NCI-H345 (cell line): ENCODE measurements around the gene PDE7B.
"Not testable (repeated sequence)": the region's sequence is repeated elsewhere in the genome, so short reads cannot be mapped to it uniquely, and the experiment has no call there.

Source experiments
- DNase-seq: peaks from one replicate; lab custom pipeline; 2025; lab: John Stamatoyannopoulos, UW

PDE7B gene

GRCh38 chr6:135842618-135843392, 8.7 kb upstream of the PDE7B start:
- DNase-seq = no peak

- DNase-seq = no peak
Observed at GRCh38 chr6:135850882-135851281, 619 bp upstream of the PDE7B start.

GRCh38 chr6:135852746-135853145, 1.2 kb downstream of the PDE7B start:
- no peak for DNase-seq

GRCh38 chr6:135853227-135853626, 1.7 kb downstream of the PDE7B start:
- no peak for DNase-seq

- DNase-seq = no peak
Observed at GRCh38 chr6:135853986-135854385, 2.5 kb downstream of the PDE7B start.

- DNase-seq = no peak
Observed at GRCh38 chr6:135854799-135855198, 3.3 kb downstream of the PDE7B start.

- no peak for DNase-seq
Observed at GRCh38 chr6:135858931-135859330, 7.4 kb downstream of the PDE7B start.

GRCh38 chr6:135860361-135860760, 8.9 kb downstream of the PDE7B start:
- DNase-seq = no peak

GRCh38 chr6:135861189-135861588, 9.7 kb downstream of the PDE7B start:
- DNase-seq = no peak

GRCh38 chr6:135864929-135865328, 13.4 kb downstream of the PDE7B start:
- DNase-seq = not testable (repeated sequence)

GRCh38 chr6:135866445-135867123, 15.1 kb downstream of the PDE7B start:
- DNase-seq = no peak

GRCh38 chr6:135867332-135867731, 15.8 kb downstream of the PDE7B start:
- DNase-seq = no peak

GRCh38 chr6:135869857-135870256, 18.4 kb downstream of the PDE7B start:
- DNase-seq = no peak

GRCh38 chr6:135870722-135871121, 19.2 kb downstream of the PDE7B start:
- DNase-seq = no peak

GRCh38 chr6:135871296-135871695, 19.8 kb downstream of the PDE7B start:
- DNase-seq = no peak

GRCh38 chr6:135871878-135872277, 20.4 kb downstream of the PDE7B start:
- DNase-seq = no peak

- DNase-seq = no peak
Observed at GRCh38 chr6:135875446-135875845, 23.9 kb downstream of the PDE7B start.

GRCh38 chr6:135876058-135876457, 24.6 kb downstream of the PDE7B start:
- no peak for DNase-seq

- DNase-seq = no peak
Observed at GRCh38 chr6:135877666-135878065, 26.2 kb downstream of the PDE7B start.

GRCh38 chr6:135880066-135880972, 28.8 kb downstream of the PDE7B start:
- DNase-seq = no peak

- no peak for DNase-seq
Observed at GRCh38 chr6:135883045-135883444, 31.5 kb downstream of the PDE7B start.

- no peak for DNase-seq
Observed at GRCh38 chr6:135883536-135883935, 32.0 kb downstream of the PDE7B start.

- DNase-seq = no peak
Observed at GRCh38 chr6:135884136-135884535, 32.6 kb downstream of the PDE7B start.
